Measurements from ENCODE around the gene GALNT14.

Gene GALNT14

DNA sequence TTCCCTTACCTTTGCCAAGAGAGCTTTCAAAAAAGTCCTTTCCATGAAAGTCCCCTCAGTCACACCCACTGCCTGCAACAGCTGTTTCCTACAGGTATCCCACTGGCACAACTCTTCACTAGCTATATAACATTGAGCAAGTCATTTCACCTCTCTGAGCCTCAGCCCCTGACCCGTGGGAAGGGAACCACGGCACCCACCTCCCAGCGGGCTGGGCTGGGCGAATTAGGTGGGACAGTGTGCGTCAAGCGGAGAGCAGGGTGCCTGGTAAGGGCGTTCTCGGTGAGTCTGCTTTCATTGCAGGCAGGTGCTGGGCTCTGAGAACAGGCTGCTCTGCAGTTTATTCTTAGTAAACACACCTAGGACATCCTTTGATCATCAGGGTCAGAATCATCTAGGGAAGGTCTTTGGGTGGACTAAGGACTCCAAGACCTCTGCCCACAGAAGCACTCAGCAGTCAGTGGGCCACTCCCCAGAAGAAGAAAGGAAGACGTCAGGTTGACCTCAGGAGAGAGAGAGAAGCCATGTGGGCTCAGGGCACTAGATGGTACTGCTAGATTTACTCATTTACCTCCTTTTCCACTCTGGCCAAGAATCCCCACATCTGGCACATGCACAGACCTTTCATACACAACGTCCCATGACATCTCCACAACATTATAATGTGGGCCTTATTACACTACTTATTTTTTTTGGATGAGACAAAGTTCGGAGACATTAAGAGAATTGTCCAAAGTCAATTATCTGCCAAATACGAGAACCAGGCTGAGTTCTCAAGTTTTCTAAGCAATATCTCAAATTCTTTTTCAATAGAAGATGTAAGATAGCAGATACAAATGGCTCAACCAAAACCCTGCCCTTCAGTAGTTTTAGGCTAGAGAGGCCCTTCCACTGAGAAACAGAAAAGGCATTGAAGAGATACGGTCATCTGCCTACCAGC, 79.9 kb downstream of the GALNT14 start:
- DNase-seq (ENCODE audit: low read depth in 1 of 2, low spot score in 1 of 2) = no peak

GRCh38 chr2:31057691-31058090, 80.5 kb downstream of the GALNT14 start:
- DNase-seq (ENCODE audit: low read depth in 1 of 2, low spot score in 1 of 2) = no peak

- DNase-seq (ENCODE audit: low read depth in 1 of 2, low spot score in 1 of 2) = no peak
These were observed 82.3 kb downstream of the GALNT14 start for GRCh38 chr2:31055938-31056337.

DNA sequence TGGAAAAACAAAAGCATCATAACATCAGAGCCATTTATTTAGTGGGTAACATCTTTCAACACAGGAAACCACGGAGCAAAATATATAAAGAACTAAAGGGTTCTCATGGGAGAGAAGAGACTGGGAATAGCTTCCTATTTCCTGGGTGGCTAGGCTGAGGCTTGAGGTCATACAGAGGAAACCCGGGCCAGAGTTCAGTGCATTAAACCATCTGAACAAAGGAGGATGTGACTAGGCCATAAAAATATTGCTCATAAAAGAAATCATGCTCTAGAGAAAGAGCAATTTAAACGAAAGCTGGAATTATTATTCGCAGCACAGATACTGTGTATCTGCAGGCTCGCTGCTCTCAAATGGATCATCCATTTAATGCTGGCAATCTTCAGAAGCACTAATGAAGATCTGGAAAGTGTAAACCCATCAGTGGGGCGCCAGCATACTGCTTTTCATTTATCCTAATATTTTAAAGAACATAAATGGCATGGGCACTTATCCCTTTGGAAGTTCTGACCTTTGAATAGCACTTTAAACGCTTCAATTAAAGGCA, 83.3 kb downstream of the GALNT14 start:
- DNase-seq (ENCODE audit: low read depth in 1 of 2, low spot score in 1 of 2) = no peak

- no peak for DNase-seq (ENCODE audit: low read depth in 1 of 2, low spot score in 1 of 2)
These were observed 84.1 kb downstream of the GALNT14 start for GRCh38 chr2:31053929-31054782.

- no peak for DNase-seq (ENCODE audit: low read depth in 1 of 2, low spot score in 1 of 2)
These were observed 86.0 kb downstream of the GALNT14 start for GRCh38 chr2:31052284-31052683.

DNA sequence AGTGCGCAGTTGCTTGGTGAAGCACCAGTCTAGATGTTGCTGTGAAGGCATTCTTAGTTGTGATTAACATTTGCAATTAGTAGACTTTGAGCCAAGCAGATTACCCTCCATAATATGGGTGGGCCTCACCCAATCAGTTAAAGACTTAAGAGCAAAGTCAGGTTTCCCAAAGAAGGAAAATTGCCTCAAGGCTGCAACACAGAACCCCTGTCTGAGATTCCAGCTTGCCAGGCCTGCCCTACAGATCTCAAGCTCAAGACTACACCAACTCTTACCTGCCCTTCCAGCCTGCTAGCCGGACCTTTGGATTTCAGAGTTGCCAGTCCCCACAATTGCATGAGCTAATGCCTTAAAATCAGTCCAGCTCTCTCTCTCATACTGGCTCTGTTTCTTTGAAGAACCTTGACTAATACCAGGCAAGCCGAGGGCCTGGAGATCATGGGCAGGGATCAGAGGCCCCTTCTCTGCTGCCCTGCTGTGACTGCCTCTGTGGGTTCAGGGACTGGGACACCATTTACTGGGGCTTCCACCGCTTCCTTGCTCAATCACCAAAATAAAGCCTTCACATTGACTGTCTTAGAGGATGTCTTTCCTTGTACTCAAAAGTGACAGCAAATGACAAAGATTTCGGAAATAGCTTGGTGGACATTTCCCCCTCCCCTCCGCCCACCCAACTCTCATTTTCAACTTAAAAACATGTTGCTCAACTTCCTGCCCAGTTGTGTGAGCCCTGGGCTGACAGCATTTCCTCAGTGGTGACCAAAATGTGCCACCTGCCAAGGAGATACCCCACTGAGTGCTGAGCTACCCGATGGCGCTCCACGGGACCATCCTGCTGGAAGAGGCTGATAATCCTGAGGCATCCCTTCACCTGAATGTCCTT, 86.7 kb downstream of the GALNT14 start:
- DNase-seq (ENCODE audit: low read depth in 1 of 2, low spot score in 1 of 2) = no peak

DNA sequence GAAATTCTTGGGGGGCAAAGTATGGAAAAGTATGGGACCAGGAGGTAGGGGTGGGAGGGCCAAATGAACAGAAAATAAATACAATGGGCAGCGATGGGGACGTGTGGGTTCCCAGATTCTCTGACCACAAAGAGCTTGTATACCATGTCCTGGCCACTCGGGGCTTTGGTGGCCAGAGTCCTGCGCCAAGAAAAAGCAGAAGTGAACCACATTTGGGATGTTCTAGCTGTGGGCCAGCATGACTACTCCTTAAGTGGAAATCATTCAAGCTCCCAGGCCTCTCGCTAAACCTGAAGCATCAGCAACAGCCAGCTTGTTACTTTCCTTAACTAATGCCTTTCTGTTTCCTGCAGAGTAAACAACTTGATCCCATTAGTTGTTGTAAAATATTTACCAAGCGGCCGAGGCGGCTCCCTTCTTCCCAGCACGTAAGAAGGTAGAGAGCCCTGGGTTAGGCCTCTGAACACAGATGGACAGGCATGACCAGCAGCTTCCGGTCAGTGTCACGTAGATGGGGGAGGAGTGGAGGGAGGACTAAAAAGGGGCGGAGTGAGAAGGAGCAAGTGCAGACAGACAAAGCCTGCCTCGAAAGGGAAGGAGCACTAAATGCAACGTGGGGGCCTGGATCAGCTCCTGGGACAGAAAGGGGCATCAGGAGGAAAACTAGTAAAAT, 88.2 kb downstream of the GALNT14 start:
- no peak for DNase-seq (ENCODE audit: low read depth in 1 of 2, low spot score in 1 of 2)

DNA sequence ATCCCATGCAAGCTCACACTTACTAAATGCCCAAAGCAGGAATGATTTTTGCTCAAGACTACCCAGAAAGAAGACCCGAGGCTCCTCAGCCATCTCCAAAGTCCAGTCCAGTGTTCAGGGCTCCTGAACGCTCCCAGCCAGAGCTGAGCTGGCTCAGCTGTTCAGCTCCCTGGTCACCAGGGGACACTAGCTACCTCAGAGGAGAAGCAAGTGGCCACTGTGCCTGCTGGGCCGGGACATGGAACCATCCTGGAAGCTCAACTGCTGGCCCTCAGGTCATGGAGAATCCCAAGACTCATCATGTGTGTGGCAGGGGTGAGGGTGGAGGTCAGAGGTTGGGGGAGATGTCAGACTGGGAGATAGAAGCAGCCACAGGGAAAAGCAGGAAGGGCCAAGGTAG, 89.0 kb downstream of the GALNT14 start:
- DNase-seq (ENCODE audit: low read depth in 1 of 2, low spot score in 1 of 2) = no peak

- DNase-seq (ENCODE audit: low read depth in 1 of 2, low spot score in 1 of 2) = no peak
These were observed 90.6 kb downstream of the GALNT14 start for GRCh38 chr2:31047599-31047998.

- DNase-seq (ENCODE audit: low read depth in 1 of 2, low spot score in 1 of 2) = no peak
These were observed 99.9 kb downstream of the GALNT14 start for GRCh38 chr2:31038385-31038784.

GRCh38 chr2:31037058-31037457, 101.2 kb downstream of the GALNT14 start:
- DNase-seq (ENCODE audit: low read depth in 1 of 2, low spot score in 1 of 2) = no peak

DNA sequence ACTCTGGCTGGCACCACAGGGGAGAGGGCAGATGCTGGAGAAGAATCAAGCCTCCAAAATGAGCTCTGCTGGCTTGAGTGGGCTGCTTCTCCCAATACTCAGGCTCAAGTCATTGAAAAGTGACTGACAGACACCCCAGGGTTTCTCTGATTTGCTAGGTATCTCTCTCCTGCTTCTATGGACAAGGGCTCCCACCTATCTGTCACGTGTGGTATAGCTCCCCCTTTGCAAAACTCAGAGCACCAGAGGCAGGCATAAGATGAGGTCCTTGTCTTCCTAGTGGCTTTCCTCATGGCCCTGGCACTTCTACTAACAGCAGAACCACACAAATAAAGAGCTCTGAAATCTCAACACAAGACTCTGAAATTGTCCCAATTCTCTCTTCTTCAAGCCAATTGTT, 105.2 kb downstream of the GALNT14 start:
- no peak for DNase-seq (ENCODE audit: low read depth in 1 of 2, low spot score in 1 of 2)

DNA sequence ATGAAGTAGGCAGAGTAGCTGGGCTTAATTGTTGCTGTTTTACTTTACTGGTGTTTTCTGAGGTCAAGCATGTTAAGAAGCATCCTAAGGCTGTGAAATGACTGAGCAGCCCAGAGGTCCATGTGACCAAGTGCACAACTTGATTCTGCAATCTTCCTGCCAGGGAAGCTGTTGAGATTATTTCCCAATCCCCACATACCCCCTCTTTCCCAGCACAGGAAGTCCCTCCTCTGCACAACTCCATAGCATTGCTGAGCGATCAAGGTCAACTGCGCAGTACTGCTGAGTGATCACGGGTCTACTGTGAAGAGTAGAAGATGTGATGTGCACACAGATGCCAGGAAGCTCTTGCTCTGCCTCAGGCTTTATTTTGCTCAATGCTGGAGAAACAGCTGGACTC, 105.8 kb downstream of the GALNT14 start:
- DNase-seq (ENCODE audit: low read depth in 1 of 2, low spot score in 1 of 2) = no peak

DNA sequence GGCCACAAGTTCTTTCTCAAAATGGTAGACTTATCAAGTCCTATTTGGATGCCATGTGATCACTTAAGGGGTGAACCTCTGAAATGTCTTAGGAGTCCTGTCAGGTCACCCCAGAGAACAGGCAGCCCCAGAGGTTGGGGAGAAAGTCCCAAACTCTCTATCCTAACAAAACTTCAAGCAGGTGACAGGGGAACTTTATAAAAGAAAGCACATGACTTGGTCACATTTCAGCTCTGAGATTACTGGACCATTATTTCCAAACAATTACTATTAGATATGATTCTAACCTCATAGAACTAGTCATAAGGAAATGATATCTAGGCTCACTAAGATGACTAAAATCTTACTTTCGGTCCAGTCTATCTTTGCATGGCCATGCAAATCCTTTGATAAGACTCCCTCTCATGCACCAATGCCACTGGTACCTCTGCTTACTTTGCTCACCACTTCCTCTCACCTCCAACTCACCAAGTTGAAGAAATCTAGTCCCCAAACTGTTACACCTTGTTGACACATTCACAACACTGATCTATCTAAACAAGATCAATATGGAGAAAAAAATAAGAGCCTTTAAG, 107.0 kb downstream of the GALNT14 start:
- no peak for DNase-seq (ENCODE audit: low read depth in 1 of 2, low spot score in 1 of 2)

DNA sequence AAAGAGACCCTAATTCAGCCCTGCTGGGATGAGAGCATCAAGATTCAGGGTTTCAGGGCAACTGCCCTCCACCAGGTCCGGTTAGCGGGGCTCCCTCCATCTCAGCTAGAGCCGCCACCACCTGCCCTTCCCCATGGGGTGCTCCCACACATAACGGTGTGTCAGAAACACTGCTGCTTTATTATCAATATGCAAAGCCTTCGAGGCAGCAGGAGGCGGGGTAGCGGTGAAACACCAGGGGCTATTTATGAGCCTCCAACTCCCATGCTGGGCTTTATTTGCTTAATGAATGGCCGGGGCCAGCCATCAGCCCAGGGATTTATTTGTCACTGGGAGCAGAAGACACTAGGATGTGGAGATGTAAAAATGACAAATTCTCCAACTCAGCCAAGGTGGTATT, 109.8 kb downstream of the GALNT14 start:
- no peak for DNase-seq (ENCODE audit: low read depth in 1 of 2, low spot score in 1 of 2)

DNA sequence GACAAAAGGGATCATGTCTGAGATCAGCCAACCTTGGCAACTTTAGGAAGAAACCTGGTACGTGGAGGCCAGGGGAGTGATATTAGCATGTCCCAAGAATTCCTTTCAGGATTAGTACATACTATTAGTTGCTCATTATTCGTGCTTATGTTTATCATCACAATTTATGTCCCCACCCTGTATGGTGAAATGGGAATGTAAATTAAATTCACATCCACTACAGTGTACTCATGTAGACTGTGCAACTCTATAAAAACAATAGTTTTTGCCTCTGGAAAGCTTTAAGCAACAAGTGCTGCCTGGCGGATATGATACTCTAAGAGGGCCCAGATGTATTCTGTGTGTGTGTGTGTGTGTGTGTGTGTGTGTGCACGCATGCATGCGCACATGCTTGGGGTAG, 110.7 kb downstream of the GALNT14 start:
- no peak for DNase-seq (ENCODE audit: low read depth in 1 of 2, low spot score in 1 of 2)

- DNase-seq (ENCODE audit: low read depth in 1 of 2, low spot score in 1 of 2) = no peak
These were observed 114.7 kb downstream of the GALNT14 start for GRCh38 chr2:31023541-31023940.

- no peak for DNase-seq (ENCODE audit: low read depth in 1 of 2, low spot score in 1 of 2)
These were observed 117.5 kb downstream of the GALNT14 start for GRCh38 chr2:31020713-31021112.

DNA sequence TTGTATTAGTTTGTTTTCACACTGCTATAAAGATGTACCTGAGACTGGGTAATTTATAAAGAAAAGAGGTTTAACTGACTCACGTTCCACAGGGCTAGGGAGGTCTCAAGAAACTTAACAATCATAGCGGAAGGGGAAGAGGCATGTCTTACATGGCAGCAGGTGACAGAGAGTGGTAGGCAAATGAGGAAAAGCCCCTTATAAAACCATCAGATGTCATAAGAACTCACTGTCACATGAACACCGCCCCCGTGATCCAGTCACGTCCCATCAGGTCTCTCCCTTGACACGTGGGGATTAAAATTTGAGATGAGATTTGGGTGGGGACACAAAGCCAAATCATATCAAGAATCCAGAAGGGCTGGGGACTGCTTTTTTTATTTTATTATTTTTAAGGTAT, 120.0 kb downstream of the GALNT14 start:
- DNase-seq (ENCODE audit: low read depth in 1 of 2, low spot score in 1 of 2) = no peak

All from activated CD4-positive, alpha-beta T cell treated with anti-CD3 and anti-CD28 coated beads, Interleukin-2, amount 50 U/mL, for 24 hours (primary cell).